GM19023 (cell line): ENCODE data around the gene ENSA.
"Not testable (repeated sequence)": the region's sequence is repeated elsewhere in the genome, so short reads cannot be mapped to it uniquely, and the experiment has no call there.

ENCODE experiments used
- ATAC-seq: cut with Tn5 transposase; IDR thresholded peaks from one replicate; pipeline ENCODE4 v1.9.1; 2021; ENCODE audit warnings: mild to moderate bottlenecking, moderate library complexity; ENCODE audit not compliant: unreplicated experiment

Gene ENSA, protein sequence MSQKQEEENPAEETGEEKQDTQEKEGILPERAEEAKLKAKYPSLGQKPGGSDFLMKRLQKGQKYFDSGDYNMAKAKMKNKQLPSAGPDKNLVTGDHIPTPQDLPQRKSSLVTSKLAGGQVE

DNA sequence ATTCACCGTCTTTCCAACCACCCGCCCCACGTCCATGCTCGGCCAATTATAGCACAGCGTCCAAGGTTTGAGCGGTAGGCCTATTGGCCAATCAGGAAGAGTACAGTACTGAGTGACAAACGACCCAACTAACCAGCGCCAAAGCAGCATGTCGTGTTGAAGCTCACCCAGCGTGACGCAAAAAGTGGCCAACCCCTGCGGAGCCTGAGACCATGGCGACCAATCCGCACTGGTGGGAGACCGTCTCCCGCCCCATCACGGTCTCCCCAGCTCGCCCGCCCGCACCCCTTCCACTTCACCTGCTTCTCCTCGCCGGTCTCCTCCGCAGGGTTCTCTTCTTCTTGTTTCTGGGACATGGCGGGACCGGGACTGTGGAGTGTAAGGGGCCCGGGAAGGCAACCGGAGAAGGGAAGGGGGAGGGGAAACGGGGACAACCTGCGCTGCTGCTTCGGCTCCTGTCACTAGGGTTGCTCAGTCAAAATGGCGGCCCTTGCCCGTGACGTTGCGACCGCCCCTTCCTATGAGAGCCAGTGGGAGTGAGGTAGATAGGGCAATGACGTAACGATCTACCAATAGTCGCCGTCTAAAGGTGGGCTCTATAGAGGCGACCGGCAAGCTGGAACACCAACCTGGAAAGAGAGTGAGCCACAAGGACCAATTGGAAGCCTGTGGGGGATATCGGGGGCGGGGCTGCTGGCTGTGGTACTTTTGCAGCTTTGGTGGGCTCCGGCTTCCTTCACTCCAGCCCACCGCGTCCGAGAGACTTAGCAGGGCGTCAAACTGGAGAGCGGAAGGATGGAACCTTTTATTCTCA lies at the start of gene ENSA:
Gene ENSA (minus strand): TSS at position 498 of the 814 bp plus-strand sequence. CDS start 142 bp downstream, at position 356.
- ATAC-seq: peak; percentile 90

DNA sequence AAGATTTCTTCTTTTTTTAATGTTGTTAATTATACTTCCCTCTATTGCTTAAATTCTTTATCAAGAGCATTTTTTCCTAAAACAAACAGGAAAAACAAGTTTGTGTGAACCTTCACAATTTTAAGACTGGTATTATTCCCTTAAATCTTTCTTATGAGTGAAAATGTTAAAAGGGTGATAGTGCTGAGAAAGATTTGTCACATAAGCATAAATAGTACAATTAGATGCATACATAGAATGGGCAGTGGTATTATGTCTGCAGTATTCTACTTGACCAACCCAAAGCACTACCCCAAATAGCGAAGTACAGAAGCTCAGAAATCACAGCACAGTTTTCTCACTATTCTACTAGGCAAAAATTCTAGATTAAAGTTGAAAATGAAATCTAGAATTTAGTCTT lies 49.6 kb upstream of the ENSA start:
- ATAC-seq: no peak

DNA sequence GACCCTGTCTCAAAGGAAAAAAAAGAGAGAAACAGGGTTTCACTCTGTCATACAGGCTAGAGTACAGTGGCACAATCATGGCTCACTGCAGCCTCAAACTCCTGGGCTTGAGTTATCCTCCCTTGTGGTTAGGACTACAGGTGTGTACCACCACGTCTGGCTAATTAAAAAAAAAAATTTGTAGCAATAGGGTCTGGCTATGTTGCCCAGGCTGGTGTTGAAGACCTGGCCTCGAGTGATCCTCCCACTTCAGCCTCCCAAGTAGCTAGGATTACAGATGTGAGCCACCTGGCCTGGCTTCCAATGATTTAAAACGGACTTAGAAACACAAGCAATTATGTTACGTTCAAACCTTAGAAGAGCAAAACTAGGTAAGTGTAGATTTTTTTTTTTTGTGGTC lies 45.5 kb upstream of the ENSA start:
- ATAC-seq: no peak

DNA sequence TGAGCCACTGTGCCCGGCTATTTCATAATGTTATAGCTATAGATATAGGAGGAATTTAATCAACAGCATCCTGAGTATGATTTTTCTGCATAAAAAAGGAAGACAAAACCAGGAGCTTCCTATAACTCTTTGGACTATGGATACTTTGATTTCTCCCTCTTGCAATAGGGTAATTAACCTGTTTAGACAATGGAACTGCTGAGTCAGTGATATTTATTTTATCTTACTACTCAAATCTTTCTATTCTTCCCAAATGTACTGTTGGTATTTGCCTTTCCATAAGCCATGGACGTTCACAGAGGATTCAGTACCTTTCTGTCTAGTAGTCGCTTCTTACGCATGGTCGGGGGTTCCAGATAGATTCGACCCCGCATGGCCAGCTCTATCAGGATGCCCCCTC lies 33.9 kb upstream of the ENSA start:
- no peak for ATAC-seq

DNA sequence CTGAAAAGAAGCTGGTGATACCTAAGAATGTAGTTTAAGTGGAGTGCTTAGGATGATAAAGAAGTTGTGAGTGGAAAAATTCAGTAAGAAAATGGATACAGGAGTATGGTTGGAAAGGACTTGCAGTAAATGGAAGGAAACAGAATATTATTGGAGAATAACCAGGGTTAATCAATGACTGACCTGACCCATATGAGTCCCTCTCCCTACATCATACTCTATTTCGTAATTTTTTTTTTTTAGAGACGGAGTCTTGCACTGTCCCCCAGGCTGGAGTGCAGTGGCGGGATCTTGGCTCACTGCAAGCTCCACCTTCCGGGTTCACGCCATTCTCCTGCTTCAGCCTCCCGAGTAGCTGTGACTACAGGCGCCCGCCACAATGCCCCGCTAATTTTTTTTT lies 33.4 kb upstream of the ENSA start:
- ATAC-seq: no peak

DNA sequence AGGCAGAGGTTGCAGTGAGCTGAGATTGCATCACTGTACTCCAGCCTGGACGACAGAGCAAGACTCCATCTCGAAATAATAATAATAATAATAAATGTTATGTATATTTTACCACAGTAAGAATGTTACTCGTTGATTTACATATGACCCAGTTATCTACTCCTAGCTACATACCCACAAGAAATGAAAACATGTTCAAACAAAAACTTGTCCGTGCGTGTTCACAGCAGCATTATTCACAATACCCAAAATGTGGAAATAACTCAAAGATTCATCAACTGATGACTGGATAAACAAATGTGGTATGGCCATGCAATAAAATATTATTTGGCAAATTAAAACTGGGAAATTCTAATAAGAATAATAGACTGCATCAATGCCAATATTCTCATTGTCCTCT lies 31.7 kb upstream of the ENSA start:
- ATAC-seq: no peak

DNA sequence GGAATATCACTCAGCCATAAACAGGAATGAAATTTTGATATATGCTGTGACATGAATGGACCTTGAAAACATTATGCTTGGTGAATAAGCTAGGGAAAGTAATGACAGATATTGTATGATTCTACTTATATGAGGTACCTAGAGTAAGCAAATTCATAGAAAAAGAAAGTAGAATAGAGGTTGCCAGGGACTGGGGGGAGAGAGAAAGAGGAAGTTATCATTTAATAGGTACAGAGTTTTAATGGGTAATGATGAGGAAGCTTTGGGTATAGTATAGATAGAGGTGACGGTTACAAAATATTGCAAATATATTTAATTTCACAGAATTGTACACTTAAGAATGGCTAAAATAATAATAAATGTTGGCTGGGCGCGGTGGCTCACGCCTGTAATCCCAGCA lies 31.2 kb upstream of the ENSA start:
- ATAC-seq: no peak

DNA sequence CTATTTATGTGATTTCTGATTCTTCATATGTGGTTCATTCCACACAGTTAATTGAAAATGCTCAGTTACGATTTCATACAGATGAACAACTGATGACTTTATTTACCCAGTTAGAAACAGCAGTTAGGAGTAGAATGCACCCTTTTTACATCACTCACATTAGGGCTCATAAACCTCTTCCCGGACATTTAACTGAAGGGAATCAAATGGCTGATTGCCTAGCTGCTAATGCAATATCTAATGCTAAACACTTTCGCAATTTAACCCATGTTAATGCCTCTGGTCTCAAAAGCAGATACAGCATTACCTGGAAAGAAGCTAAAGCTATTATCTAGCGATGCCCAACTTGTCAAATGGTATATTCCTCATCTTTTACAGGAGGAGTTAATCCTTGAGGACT lies 27.7 kb upstream of the ENSA start:
- ATAC-seq: not testable (repeated sequence)

DNA sequence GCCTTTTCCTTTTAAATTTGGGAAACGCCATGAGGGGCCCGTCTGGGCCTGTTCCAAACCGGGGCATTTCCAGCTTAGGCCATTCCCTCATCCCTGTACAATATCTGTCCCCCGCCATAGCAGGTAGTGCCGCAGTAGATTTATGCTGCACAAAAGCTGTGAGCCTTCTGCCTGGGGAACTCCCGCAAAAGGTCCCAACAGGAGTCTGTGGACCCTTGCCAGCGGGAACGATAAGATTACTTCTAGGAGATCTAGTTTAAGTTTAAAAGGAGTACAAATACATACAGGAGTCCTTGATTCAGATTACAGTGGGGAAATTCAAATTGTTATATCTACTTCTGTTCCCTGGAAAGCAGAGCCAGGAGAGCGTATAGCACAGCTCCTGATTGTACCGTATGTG lies 25.2 kb upstream of the ENSA start:
- ATAC-seq: not testable (repeated sequence)

DNA sequence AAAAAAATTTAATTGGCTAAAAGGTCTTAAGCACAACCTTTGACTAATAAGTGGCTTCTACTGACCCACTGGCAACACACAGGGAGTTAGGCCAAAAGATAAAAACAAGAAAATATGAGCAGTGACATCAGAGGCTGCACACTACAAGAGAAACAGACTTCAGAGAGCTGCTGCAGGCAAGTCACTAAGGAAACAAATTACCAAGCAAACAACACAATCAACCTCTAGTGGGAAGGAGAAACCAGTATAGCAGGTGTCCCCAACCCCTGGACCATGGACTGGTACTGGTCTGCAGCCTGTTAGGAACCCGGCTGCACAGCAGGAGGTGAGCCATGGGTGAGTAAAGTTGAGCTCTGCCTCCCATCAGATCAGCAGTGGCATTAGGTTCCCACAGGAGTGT lies 20.8 kb upstream of the ENSA start:
- no peak for ATAC-seq

DNA sequence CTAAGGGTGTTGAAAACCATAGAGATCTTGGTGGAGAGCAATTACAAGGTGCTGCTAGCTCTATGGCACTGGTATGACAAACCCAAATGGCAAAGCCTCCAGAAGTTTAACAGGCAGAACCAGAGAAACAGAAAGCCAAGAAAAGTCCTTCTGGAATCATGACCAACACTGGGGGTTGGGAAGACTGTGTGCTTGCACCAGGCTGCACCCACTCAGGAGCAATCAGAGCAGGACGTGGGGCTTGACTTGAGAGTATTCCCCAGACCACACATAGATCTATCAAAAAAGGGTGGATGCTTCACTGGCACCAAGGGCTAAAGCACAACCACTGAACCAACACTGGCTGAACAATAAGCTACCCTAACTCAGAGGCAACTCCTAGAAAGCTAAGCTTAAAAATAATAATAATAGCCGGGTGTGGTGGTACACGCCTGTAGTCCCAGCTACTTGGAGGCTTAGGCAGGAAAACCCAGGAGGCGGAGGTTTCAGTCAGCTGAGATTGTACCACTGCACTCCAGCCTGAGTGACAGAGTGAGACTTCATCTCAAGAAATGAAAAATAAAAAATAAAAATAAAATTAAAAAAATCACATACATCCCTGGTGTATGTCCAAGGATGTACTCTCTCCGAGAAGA lies 20.1 kb upstream of the ENSA start:
- ATAC-seq: no peak

DNA sequence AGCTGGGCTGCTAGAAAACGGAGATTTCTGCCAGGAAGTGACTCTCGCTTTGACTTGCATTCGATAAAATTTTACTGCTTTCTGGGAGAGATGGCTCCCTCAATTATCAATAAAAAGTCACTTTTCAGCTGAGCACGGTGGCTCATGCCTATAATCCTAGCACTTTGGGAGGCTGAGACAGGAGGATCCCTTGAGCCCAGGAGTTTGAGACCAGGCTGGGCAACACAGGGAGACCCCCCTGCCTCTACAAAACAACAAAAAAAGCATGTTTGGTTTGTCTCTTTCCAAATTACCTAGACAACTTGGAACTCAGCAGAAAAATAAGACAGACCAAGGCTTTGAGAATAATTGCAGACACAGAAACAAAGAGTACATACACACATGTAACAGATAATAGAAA lies 12.9 kb upstream of the ENSA start:
- no peak for ATAC-seq

DNA sequence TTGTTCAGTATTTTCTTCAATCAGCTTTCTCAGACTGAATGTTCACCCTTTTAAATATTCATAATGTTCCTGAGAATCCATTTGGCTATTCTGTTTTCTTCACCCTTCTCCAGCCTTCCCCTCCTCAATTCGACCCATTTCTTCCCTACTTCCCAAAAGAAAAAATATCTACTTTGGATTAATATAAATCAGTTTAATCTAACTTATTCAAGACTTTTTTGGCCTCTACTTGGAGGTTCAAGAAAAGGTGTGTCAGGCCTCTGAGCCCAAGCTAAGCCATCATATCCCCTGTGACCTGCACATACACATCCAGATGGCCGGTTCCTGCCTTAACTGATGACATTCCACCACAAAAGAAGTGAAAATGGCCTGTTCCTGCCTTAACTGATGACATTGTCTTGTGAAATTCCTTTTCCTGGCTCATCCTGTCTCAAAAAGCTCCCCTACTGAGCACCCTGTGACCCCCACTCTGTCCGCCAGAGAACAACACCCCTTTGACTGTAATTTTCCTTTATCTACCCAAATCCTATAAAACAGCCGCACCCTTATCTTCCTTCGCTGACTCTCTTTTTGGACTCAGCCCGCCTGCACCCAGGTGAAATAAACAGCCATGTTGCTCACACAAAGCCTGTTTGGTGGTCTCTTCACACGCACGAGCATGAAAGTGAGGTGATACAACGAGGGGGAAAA lies 11.9 kb upstream of the ENSA start:
- ATAC-seq: not testable (repeated sequence)

DNA sequence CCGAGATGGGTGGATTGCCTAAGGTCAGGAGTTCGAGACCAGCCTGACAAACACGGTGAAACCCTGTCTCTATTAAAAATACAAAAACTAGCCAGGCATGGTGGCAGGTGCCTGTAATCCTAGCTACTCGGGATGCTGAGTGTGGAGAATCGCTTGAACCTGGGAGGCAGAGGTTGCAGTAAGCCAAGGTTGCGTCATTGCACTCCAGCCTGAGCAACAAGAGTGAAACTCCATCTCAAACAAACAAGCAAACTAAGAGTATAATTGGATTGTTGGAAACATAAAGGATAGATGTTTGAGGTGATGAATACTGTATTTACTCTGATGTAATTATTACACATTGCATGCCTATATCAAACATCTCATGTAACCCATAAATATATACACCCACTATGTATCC lies 9.0 kb upstream of the ENSA start:
- not testable (repeated sequence) for ATAC-seq

DNA sequence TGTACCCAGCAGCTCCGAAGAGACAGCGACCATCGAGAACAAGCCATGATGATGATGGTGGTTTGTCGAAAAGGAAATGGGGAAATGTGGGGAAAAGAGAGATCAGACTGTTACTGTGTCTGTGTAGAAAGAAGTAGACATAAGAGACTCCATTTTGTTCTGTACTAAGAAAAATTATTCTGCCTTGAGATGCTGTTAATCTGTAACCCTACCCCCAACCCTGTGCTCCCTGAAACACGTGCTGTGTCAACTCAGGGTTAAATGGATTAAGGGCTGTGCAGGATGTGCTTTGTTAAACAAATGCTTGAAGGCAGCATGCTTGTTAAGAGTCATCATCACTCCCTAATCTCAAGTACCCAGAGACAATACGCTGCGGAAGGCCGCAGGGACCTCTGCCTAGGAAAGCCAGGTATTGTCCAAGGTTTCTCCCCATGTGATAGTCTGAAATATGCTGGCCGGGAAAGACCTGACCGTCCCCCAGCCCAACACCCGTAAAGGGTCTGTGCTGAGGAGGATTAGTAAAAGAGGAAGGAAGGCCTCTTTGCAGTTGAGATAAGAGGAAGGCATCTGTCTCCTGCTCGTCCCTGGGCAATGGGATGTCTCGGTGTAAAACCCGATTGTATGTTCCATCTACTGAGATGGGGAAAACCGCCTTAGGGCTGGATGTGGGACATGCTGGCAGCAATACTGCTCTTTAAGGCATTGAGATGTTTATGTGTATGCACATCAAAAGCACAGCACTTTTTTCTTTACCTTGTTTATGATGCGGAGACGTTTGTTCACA lies 5.6 kb upstream of the ENSA start:
- not testable (repeated sequence) for ATAC-seq

DNA sequence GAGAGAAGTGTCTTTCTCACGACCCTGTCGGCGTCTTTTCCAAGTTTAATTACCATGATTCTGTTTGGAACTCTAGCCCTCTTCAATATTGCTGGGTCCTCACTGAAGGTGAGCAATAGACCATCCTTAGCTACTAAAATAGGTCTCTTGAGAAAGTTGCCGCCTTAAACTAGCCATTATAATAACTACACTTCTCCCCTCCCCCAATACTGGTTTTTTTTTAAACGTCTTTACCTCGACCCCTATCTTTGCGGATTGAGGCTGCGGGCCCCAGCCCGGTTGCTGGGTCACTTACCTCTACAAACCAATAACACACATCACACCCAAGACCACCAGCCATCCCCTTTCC lies 672 bp downstream of the ENSA start:
- ATAC-seq: no peak

DNA sequence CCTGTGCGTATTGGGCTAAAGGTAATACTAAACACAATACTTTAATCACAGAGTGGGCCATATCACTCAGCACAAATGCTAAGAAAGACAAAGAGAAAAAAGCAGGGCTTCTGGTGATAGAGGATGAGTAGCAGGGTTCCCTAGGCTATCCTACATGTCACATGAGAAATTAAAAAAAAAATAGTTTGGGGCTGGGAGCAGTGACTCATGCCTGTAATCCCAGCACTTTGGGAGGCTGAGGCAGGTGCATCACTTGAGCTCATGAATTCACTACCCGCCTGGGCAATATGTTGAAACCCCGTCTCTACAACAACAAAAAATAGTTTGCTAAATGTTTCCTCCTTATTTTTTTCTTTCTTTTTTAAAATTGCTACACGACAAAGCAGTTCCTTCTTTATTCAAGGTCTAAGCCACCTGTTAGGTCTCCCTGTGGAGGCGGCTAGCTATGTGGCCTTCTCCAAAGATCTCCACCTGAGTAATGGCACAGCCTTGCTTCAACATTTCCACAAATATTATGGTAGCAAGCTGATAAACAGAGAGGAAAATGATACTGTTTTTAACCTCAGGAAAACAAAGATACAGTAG lies 1.5 kb downstream of the ENSA start:
- no peak for ATAC-seq

DNA sequence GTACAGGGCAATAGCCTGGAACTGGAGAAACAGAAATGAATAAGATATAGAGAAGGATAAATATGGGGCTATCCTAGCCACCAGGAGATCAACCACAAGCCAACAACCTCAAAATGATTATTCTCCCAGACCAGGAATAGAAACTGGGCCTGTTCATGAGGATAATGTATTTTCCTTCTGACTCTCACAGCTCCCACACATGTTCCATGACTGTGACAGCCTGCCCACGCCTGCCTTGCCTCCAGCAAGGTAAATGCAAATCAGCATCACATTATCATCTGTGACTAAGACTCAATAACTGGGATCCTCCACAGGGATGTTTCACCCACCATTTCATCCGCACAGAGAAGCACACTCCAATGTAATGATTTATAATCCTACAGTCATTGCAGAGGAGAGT lies 3.3 kb downstream of the ENSA start:
- ATAC-seq: no peak

DNA sequence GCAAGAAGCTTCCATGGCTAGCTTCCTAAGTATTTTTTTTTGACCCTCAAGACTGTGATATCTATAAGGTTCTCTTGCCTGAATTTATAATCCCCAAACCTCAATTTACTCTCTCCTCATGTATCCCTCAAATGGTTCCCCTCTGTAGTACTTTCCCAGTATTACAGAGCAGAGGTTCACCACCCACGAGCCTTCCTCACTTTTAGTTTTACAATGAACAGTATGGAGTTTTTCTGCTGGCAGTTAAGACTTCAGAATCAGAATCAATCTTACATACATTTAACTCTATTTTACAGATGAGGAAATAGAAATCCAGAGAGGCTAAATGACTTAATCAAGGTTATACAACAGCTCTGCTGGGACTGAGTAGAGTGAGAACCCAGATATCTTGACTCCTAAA lies 4.9 kb downstream of the ENSA start:
- not testable (repeated sequence) for ATAC-seq

DNA sequence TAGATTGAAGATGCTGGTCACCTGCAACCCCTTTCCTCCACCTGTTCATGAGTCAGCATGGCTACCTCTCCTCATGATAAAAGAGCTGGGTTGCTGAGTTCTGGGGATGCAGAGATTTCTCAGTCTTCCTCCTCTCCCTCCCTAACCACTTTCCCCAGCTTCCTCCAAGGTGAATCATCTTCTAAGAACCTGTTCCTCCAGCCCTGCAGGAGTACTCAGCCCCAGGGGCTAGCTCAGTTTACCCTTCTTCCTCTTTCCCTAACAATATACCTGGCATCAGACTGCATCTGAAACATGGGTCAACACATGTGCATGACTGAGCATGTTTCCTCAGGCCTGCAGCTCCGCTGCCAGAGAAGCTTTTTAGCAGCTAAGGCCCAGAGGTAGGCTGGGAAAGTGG lies 5.3 kb downstream of the ENSA start:
- not testable (repeated sequence) for ATAC-seq
